Right lobe of liver (tissue), 6 donors: ENCODE data around the gene CHST3. TPM values are rescaled to one million over a fixed set of nuclear protein-coding genes. Genes with fewer than 3 reads are reported as not detected.

ENCODE experiments used
- ATAC-seq, 4 donors: fragments of 200-7000 bp; cut with Tn5 transposase; one replicate each; pipeline ENCODE4 v1.9.1; 2020; ENCODE audit warnings: mild to moderate bottlenecking in 4 of 4, moderate library complexity in 4 of 4
- DNase-seq, 3 donors: peaks; one replicate each; pipeline ENCODE4 v3.0.0-alpha.2; 2020
- H3K27ac ChIP-seq, 3 donors: fragments of 200-600 bp; one replicate each; pipeline ENCODE4 v1.8.0; 2022
- H3K27me3 ChIP-seq, 2 donors: fragments of 200-600 bp; one replicate each; pipeline ENCODE4 v1.8.0; 2022
- H3K36me3 ChIP-seq, 4 donors: fragments of 200-600 bp; sonication (generic) in 1 of 4; one replicate each; pipeline versions ENCODE4 v1.5.1 to v1.8.0; 2017 to 2022; ENCODE audit warnings: control low read depth in 1 of 4
- H3K4me1 ChIP-seq, 4 donors: fragments of 200-600 bp; sonication (generic) in 1 of 4; one replicate each; pipeline versions ENCODE4 v1.5.1 to v1.8.0; 2017 to 2022; ENCODE audit warnings: control low read depth in 1 of 4
- H3K4me3 ChIP-seq, 3 donors: fragments of 200-600 bp; one replicate each; pipeline ENCODE4 v1.8.0; 2022
- H3K9me3 ChIP-seq, 4 donors: fragments of 200-600 bp; sonication (generic) in 1 of 4; one replicate each; pipeline versions ENCODE4 v1.5.1 to v1.8.0; 2017 to 2022; ENCODE audit warnings: control low read depth in 1 of 4
- POLR2A ChIP-seq: fragments of 450-650 bp; IDR thresholded peaks from one replicate; pipeline ENCODE4 v1.6.1; 2017; ENCODE audit warnings: antibody characterized with exemption, mild to moderate bottlenecking
- WGBS: methylation state at CpG from one replicate; pipeline ENCODE4 v1.1.6; 2018; ENCODE audit warnings: low coverage, low lambda C conversion rate; ENCODE audit not compliant: insufficient coverage; ENCODE audit errors: missing lambda C conversion rate; 5-methylcytosine and 5-hydroxymethylcytosine counted together
- intact Hi-C, 2 donors: fragments of 100-400 bp; cut with DNase I; formaldehyde crosslinking; loops; one replicate each; pipeline versions ENCODE4 v1.11.2 to v1.14.1; 2022
- total RNA-seq, 6 experiments: library from RNA; depleted of rRNA in 2 of 6; stranded (reverse); fragments of >200 nt in 2 of 6; fragmentation: NEBNext Ultra II Directional in 3 of 6; extraction: Animal tissue kit (Norgen Biotek cat#: 25700) in 3 of 6; gene quantifications; one replicate each; pipeline versions ENCODE4 v1.1.0 to v1.2.4, GENCODE V29; 2016 to 2023
- TF ChIP-seq, protein P1 (sequence below), 4 donors: fragments of 200-600 bp in 3 of 4; fragments of 450-650 bp in 1 of 4; IDR thresholded peaks; one replicate each; pipeline versions ENCODE4 v1.5.1 to v1.8.0; 2016 to 2022; ENCODE audit warnings: antibody characterized with exemption in 4 of 4, mild to moderate bottlenecking in 2 of 4
- donor health status: DM: no; HTN: yes; CAD: no.
- donor health status: DM: no; HTN: no; CAD: no.
- donor health status: DM: no; HTN: no; CAD: no.
- donor health status: DM: no; HTN: yes; CAD: no.
- donor health status: DM: no; HTN: yes; CAD: no.

Gene CHST3
- total RNA-seq, 6 experiments from 2014 or later: 0.81 to 2.5 (median 1.8) TPM

DNA sequence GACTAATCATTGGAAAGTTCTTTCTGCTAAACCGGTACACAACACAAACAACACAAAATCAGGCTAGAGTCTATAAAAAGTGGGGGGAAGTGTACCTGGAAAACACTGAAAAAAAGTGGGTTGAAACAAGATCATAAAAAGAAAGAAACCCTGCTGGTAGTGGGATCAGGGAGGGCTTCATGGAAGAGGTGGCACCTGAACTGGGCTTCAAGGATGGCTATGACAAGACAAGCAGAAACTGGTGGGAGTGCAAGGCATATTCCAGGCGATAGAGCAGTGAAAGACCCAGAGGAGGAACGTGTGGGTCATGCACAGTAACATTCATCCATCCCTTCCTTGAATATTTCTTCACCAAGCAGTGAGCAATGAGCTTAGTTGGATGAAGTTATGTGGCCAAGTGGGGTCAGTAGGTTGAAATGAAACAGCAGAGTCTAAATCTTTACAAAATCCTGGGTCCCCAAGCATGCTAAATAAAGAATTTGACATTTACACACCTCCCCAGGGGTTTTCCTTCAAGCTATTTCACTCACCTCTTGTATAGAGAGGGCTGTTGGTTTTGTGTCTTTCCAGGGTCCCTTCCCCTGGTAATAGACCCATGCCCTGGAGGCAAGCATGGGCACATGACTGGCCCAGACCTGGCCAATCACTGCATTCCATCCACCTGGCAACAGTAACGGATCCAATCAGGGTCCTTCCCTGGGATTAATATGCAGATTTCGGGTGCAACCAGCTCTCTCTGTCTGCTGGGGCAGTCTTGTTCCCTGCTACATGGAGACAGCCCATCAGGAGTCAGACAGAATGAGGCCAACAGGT, 86.0 kb downstream of the CHST3 start:
- no peak for DNase-seq
- Histone ChIP-seq H3K27me3 (no peaks in the 10 kb centered on the region), H3K4me1 (peaks cover 0 to 3% (median 0%) of the 10 kb centered on the region in 4 donors), H3K9me3 (no peaks in the 10 kb centered on the region), H3K36me3 (no peaks in the 10 kb centered on the region), H3K4me3 (no peak overlapping the region), H3K27ac (no peak overlapping the region)
- WGBS: 70% methylated on average over 3 of the region's 5 CpGs
- intact Hi-C loops: loop anchor here (10.0 kb wide), 2 partner anchors 95 to 155 kb away; no protein-coding TSS in a partner anchor
- TF ChIP-seq, protein P1, sequence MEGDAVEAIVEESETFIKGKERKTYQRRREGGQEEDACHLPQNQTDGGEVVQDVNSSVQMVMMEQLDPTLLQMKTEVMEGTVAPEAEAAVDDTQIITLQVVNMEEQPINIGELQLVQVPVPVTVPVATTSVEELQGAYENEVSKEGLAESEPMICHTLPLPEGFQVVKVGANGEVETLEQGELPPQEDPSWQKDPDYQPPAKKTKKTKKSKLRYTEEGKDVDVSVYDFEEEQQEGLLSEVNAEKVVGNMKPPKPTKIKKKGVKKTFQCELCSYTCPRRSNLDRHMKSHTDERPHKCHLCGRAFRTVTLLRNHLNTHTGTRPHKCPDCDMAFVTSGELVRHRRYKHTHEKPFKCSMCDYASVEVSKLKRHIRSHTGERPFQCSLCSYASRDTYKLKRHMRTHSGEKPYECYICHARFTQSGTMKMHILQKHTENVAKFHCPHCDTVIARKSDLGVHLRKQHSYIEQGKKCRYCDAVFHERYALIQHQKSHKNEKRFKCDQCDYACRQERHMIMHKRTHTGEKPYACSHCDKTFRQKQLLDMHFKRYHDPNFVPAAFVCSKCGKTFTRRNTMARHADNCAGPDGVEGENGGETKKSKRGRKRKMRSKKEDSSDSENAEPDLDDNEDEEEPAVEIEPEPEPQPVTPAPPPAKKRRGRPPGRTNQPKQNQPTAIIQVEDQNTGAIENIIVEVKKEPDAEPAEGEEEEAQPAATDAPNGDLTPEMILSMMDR (IDR thresholded peaks at IDR 0.05): no peak
- TF ChIP-seq POLR2A: no peak
- no peak for ATAC-seq

- TF ChIP-seq, protein P1 (IDR thresholded peaks at IDR 0.05): no peak
- TF ChIP-seq POLR2A: no peak
- H3K9me3 ChIP-seq: no peaks in the 10 kb centered on the region
- H3K27ac ChIP-seq: no peak overlapping the region
- ATAC-seq (peak in 1 of 4 donors; percentile 54), DNase-seq (no peak)
- peaks cover 0 to 3% (median 0%) of the 10 kb centered on the region in 4 donors for H3K4me1 ChIP-seq
- WGBS: 29% methylated on average over 3 of the region's 3 CpGs
- H3K36me3 ChIP-seq: no peaks in the 10 kb centered on the region
- intact Hi-C loops: loop anchor here in 1 of 2 donors (10.0 kb wide), 1 partner anchor 96 kb away; no protein-coding TSS in a partner anchor
- no peaks in the 10 kb centered on the region for H3K27me3 ChIP-seq
- no peak overlapping the region for H3K4me3 ChIP-seq
Measured at GRCh38 chr10:72050873-72051272, 86.7 kb downstream of the CHST3 start.

GRCh38 chr10:72053690-72054089, 89.5 kb downstream of the CHST3 start:
- WGBS: 73% methylated on average over 4 of the region's 7 CpGs
- ATAC-seq (no peak), DNase-seq (no peak)
- Histone ChIP-seq H3K9me3 (no peaks in the 10 kb centered on the region), H3K27ac (no peak overlapping the region), H3K4me3 (no peak overlapping the region), H3K36me3 (no peaks in the 10 kb centered on the region), H3K27me3 (no peaks in the 10 kb centered on the region), H3K4me1 (no peaks in the 10 kb centered on the region)
- intact Hi-C loops: loop anchor here in 1 of 2 donors (10.0 kb wide), 1 partner anchor 99 kb away; no protein-coding TSS in a partner anchor
- TF ChIP-seq, protein P1 (IDR thresholded peaks at IDR 0.05): no peak
- no peak for TF ChIP-seq POLR2A

DNA sequence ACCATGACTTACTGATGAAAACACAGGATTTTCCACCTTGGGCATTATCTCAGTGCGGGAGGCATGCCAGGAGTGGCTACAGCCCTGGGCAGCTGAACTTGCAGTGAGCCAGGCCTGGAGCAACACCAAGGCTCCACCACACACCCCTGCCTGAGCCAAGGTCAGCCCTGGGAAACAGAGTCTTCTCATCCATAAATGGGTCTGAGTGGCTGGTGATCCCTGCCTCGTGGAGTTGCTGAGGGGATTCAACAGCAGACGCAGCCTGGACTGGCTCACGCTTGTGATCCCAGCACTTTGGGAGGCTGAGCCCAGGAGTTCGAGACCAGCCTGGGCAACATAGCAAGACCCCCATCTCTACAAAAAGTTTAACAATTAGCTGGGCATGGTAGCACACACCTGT, 91.9 kb downstream of the CHST3 start:
- Histone ChIP-seq H3K27me3 (no peaks in the 10 kb centered on the region), H3K4me1 (no peaks in the 10 kb centered on the region), H3K27ac (no peak overlapping the region), H3K4me3 (no peak overlapping the region), H3K36me3 (no peaks in the 10 kb centered on the region), H3K9me3 (no peaks in the 10 kb centered on the region)
- DNase-seq (no peak), ATAC-seq (peak in 2 of 4 donors; percentile 35 to 76)
- 75% methylated on average over 4 of the region's 5 CpGs for WGBS
- no peak for TF ChIP-seq POLR2A
- TF ChIP-seq, protein P1 (IDR thresholded peaks at IDR 0.05): no peak
- intact Hi-C loops: loop anchor here in 1 of 2 donors (10.0 kb wide), 1 partner anchor 101 kb away; no protein-coding TSS in a partner anchor
